Left kidney (tissue), 2 donors: ENCODE measurements around the gene LDAH. TPM values are rescaled to one million over a fixed set of nuclear protein-coding genes. Genes with fewer than 3 reads are reported as not detected.

ENCODE experiments used
- DNase-seq: peaks from one replicate; pipeline ENCODE4 v3.0.0-alpha.2; 2013
- polyA plus RNA-seq: library from polyadenylated mRNA; unstranded; fragments of 120-200 nt; gene quantifications from one replicate; pipeline ENCODE4 v1.2.1, GENCODE V29; 2013; ENCODE audit not compliant: insufficient read length

The LDAH gene
- polyA plus RNA-seq, 1 donor = 36.8 TPM

DNA sequence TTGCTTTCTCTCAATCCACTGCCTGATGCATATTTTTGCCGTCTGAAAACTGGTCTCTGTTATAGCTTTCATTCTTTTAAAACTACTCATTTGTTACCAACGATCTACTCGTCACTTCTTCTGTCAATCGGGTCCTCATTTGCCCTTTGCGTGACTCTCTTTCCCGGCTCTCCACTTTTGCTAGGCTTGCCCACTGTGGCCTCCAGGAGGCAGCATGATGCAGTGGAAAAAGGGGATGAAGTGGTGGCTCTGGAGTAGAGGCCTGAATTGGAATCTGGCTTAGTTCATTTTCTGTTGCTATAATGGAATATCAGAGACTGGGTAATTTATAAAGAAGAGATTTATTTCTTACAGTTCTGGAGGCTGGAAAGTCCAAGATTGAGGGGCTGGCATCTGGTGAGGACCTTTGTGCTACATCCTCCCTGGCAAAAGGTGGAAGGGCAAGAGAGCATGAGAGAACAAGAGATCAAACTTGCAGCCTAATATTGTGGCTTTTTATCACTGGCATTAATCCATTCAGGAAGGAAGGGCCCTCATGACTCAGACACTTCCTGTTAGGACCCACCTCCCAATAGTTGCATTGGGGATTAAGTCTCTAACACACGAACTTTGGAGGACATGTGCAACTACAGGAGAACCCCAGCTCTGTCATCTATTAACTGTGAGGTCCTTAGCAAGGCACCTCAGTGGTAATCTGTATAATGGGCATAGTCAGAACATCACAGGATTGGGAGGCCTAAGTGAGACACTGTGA is 140.6 kb downstream of the LDAH start:
- no peak for DNase-seq

DNA sequence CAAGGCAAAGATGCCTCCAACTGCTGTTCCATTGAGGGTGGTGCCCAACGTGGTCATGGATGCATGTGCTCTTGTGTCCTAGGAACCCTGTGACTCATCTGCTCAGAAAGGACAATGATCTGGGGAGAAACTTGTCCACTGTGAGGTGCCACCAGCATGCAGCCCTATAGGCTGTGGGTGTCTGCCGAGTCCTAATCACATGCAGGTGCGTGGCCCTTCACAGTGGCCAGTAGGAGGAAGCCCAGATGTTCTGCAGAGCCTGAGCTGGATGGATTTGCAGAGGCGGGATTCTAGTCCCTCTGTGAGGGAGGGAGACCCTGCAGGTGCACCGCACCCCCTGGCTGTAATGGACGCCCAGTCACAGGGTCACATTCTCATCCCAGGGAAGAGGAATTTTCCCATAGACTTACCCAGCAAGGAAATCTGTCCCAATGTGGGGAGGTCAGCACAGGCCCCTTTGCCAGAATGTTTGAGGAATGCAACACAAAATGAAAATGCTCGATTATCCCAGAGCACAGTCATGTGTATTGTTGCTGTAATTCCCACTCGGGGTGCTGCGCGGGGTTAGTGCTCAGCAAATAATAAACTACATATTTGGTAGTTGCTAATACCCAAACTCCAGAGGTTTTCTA is 142.0 kb downstream of the LDAH start:
- no peak for DNase-seq

DNA sequence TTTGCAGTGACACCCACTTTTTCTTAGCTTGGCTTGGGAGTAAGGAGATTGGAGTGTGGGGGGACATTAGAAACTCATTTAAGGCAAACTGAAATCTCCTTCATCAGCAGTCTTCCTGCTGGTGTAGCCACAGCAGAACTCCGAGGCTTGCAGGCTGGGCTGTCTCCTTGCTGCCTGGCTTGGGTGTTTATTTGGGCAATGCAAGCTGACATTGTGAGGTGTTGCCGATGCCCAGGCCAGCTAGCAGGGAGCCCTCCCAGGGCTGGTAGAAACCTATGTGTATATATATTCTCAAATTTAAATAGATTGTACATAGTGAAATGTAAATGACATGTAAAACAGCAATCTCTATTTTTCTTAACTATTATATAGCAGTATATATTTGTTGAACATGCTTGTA is 144.1 kb downstream of the LDAH start:
- DNase-seq = no peak

DNA sequence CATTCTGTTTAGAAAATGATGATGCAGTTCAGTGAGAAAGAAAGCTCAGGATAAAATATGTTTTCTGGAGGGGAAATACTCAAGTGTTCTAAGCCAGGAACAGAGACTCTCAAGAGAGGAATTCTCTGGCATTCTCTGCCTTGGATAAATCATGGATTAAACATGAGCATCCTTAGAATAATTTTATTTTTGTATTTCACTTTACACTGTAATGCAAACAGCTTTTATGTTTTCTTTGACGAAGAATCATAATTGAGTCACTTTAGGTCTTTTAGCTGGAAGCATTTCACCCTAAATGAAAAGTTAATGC is 144.9 kb downstream of the LDAH start:
- DNase-seq = no peak

DNA sequence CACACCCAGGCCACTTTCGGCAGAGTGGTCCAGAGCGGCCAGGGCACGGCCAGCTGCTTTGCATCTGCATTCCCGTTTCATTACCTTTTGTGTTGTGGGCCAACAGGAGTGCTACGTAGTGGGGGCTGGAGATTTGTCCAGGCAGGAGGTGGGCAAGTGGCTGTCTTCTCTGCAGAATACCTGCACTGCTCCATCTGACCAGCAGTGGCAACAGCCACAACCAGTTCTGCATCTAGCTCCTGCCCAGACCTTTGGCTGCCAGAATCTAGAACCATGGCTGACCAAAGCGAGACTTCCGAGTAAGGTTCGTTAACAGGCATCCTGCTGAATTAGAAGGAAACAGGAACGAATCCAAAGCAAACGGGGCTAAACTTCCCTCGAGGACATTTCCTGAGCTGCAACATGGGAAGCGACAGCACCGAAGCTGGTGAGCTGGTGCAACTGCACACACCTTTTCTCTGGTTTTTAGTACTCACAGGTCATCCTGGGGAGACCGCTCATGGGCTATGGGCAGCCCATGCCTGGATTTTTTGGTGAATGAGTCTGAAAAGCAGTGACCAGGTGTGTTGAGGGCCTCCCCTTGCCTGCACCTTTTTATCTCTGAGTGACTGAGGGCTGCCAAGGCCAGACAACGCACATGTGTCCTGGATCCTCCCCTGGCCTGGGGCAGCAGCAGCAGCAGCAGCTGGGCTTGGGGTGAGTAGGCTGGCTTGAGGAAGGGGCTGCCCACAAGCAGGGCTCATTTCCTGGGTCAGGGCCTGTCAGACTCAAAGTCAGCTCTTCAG is 145.4 kb downstream of the LDAH start:
- DNase-seq = no peak

DNA sequence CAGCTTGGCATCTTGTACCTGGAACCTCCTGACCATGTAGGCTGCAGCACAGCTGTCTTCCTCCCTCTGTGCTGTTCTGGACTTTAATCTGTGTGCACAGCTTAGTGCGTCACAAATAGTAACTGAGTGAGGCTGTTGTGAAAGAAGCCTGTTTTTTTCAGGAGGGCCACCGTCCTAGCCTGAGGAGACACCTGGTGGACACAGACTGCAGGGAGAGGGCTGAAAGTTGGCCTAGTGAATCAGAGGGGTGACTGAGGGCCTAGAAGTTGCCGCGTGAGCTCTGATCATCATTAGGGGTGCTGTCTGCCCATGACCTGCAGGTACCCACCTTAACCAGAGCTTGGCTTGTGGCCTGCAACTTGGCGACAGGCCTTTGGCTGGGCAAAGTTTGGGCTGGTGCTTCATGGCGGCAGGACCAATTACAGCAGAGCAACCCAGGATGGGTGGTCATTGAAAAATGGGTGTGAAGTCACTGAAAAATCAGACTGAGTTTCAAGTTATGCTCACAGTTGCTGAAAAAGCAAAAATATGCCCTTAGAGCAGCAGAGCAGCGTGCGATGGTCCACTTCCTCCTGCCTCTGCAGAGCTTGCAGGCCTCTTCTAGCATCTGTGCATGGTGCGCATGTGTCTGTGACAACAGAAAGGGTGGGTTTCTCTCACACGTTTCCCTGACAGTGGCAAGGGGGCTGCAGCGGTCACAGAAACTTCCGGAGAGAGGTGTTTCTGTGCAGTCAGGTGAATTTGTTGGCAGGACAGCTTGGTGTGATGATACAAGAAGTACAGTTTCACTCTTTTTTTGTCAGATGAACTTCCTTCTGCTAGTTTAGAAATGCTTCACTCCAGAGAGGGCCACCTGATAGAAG is 146.3 kb downstream of the LDAH start:
- no peak for DNase-seq

DNA sequence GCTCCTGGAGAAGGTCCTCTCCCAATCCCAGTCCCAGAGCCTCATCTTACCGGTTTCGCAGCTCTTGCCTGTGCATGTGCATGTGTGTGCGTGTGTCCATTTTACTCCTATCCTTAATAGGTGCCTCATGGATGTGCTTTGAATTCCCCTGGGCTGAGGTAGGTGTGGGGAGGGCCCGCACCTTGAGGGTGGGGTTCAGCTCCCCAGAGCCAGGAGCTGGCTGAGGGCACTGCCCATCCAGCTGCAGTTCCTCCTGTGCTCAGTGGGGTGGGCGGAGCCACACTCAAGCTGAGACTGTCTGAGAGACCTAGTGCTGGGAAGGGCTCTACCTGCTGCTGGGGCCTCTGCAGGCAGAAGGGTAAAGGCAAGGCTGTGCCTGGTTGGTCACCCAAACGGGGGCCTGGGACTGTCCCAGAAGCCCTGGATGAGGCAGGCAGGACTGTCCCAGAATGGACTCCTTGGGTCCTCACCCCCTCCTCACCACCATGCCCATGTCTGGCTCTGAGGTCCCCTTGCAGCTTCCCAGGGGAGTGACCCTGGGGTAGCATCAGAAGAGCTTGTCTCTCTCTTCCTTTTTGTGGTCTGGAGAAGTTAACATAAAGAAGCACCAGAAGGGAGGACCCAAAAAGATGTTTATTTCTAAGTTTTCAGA is 147.1 kb downstream of the LDAH start:
- no peak for DNase-seq

DNA sequence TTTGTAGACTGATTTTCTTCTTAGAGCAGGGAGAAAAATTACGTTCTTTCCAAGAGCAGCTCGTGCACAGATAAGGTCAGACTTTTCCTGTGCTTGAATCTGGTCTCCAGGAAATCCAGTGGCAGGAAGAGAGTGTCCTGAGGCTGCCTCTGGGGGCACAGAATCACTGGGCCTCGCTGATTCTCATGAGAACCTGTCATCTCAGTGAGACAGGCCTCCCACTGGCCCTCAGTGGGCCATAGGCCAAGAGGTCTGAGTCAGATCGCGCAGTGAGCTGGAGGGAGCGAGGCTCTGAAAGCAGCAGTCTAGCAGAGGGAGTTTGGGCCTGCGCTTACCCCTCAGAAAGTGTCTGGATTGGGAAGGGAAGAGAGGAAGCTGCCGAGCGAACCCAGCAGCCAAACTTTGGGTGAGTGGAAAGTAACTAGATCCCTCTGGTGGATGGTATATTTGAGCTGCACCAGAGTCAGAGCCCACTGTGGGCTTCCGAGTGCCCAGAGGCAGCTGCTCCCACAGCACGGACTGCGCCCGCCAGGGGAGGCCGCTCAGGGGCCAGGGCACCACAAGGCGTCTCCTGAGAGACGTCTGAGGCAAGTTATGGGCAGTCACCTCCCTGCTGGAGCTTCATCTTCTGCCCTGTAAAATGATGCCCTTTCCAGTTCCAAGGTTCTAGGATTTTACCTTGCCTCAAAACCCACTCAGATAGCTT is 147.8 kb downstream of the LDAH start:
- no peak for DNase-seq

DNA sequence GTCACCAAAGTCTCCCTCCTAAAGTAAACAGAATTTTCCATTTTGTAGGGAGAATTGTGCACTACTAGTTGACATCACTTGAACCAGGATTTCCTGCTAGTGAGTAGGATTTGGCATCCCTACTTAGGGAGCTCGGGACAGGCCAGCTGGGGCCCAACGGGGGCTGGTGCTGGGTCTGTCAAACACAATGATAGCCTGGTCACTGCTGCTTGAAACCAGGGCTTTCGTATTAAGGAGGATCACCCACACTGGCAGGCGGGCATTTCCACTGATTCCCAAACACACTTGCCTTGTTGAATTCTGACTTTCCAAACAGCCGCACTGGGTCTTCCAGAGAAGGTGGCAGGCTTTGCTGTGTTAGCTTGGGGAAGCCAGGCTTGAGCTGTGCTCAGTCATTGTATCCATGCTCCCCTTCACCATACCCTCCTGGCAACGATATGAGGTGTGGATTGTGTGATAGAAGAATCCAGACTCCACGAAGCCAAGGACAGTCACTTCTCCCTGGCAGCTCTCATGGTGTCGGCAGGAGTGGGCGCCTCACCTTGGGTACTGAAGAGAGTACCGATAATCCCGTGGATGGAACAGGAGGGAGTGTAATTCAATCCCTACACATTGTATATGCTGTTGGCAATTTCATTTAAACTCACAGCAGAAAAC is 148.5 kb downstream of the LDAH start:
- no peak for DNase-seq

DNA sequence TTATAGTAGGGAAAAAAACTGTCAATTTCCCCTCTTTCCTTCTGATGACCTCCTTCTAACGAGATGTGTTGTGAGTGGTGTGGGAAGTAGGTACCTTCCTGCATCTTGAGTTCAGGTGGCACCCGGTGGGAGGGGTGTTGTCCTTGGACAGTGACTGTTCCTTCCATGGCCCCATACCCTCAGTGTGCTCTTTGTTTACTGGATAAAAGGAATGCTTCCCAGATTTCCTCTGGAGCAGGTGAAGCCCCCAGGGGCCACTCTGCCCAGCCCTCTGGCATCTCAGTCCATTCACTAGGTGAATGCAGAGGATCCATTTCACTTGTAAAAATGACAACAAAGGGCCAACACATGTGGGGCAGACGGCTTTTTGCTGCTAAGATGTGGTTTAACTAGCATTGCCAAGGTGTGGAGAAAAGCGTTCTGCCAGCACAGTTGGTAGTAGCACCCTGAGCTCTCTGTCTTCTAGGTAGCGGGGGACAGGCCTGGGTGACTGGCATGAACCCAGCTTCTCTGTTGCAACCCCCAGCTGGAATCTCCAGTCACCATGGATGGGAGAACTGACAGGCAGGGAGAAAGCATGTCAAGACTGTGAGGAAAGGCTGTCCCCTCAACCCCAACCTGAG is 149.1 kb downstream of the LDAH start:
- no peak for DNase-seq

DNA sequence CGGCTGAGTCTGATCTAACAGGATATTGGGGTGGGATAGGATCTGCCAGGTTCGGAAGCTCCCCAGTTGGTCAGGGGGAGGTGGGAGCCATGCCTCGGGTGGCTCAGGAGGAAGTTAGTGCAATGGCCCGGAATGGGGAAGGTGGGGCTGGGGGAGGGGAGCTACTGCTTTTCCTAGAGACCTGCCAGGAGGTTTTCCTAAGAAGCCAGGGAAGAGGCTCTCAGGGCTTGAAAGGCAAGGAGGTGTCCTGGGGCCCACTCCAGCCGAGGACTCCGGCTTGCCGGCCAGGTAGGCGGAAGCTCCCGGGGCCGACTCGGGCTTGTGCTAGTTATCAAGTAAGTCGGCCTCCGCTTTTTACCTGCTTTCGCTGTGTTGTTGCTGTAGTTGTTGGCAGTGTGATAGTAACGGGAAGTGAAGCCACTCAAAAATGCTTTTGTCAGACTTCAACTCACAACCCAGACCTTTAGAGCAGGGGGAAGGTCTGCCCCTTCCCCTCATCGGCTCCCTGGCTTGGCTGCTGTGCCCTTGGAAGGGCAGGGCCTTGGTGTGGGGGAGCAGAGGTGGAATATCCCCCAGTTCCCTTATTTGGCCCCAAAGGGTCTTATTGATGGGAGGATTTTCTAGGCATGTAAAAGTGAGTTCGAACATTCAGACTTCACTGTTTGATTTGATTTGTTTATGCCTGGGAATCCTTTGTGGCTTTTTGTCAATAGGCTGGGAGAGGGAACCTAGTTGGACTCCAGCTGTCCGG is 150.5 kb downstream of the LDAH start:
- DNase-seq = no peak

DNA sequence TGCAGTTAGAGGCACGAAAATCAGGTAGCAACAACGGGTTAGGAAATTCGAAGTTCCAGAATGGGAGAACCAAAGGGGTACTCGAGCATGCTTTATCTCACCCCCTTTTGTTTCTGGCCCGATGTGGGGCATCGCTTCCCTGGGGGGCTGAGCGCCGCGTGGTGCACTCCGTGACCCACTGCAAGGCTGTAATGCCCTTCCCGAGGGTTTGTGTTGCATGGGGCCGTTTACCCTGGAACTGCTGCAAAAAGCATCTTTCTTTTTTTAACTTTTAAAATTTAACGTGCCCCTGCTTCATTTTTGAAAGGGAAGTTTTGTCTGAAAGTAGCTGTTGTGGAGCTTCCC is 151.2 kb downstream of the LDAH start:
- DNase-seq = no peak

DNA sequence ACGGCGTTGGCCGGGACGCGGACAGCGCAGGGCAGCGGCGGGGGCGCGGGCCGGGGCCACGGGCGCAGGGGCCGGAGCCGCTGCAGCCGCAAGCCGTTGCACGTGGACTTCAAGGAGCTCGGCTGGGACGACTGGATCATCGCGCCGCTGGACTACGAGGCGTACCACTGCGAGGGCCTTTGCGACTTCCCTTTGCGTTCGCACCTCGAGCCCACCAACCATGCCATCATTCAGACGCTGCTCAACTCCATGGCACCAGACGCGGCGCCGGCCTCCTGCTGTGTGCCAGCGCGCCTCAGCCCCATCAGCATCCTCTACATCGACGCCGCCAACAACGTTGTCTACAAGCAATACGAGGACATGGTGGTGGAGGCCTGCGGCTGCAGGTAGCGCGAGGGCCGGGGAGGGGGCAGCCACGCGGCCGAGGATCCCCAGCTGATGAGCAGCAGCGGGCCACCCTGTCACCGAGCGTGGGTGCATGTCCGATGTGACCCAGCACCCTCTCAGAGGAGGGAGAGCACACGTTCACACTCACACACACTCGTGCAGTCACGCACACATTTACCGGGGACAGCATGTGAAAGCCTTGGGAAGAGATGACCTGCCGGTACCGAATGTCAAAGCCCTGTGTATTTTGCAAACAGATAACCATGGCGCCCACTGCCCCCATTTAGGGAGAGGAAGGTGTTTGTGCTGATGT is 151.7 kb downstream of the LDAH start:
- DNase-seq = no peak

DNA sequence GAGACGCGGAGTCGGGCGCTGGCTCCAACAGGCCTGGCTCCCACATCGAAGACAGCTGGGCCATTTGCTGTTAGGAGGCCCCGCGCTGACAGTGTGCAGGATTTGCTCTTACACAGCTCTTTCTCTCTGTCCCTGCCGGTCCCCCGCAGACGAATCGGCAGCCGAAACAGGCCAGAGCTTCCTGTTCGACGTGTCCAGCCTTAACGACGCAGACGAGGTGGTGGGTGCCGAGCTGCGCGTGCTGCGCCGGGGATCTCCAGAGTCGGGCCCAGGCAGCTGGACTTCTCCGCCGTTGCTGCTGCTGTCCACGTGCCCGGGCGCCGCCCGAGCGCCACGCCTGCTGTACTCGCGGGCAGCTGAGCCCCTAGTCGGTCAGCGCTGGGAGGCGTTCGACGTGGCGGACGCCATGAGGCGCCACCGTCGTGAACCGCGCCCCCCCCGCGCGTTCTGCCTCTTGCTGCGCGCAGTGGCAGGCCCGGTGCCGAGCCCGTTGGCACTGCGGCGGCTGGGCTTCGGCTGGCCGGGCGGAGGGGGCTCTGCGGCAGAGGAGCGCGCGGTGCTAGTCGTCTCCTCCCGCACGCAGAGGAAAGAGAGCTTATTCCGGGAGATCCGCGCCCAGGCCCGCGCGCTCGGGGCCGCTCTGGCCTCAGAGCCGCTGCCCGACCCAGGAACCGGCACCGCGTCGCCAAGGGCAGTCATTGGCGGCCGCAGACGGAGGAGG is 152.4 kb downstream of the LDAH start:
- DNase-seq = no peak

DNA sequence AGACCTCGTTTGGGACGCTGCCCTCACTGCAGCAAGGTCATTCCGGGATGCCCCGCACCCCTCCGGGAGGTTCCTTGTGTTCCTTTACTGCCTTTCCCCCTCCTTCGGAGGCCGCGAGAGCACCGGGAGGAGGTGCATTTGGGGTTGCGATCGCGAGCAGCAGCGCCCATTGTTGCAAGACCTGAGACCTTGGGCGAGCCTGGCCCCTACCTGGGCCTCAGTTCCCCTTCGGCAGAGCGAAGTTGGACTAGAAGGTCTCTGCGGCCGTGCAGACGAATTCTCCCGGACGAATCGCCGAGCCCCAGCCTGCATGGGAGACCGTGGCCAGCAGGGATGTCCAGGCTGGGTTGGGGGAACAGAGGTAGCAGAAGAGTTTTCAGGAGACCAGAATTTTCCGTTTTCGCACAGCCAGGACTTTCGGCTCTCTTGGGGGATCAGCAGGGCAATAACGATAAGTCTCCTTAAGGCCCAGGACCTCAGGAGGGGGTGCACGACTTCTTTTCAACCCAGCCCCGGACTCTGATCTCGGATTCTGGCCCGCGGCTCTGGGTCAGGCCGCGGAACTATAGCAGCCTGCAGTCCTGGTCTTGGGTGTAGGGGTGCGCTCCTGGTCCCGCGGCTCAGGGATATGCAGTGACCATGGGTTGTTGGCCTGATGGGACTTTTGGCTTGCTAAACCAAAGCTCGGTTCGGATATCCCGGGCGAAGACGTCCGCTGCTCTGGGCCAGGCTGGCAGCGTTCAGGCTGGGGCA is 153.2 kb downstream of the LDAH start:
- no peak for DNase-seq

DNA sequence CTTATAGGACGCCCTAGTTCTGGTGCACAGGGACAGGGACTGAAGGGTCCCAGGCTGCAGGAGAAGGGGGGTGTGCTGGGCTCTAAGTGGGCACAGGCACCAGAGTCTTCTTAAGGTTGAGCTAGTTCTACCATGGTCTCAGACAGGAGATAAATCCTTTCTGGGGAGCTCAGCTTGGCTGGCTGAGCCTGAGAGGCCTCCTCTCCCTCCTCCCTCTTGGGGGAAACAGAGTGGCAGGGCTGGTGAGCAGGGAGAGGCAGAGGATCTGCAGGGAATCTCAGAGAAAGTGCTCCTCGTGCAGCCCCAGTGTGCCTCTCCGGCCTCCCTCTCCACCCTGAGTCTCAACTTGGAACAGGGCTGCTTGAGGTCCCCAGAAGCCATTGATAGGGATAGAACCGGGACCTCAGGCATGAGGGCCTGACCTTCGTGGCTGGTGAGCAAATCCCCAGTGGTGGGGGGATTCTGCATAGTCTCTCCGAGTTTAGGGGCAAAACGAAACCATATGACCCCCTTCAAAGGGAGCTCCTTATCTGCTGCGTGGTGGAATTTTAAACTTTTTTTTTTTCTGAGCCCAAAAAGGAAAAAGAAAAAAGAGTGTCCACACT is 153.9 kb downstream of the LDAH start:
- DNase-seq = no peak

DNA sequence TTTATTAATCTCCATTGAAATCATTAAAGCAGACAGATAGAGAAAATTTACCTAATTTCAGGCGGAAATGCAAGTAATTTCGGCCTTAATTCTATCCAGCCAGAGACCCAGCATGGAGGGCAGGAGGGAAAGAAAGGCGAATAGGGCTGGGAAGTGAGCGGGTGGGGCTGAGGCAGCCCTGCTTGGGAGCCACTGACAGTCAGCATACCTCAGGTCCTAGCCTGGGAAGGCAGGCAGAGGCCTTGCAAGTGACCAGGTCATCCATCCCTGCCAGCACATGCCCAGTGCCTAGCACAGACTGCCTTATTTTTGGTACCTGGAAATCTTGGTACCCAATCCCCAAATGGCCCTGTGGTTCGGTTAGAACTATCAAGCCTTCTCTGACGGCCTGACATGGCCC is 154.4 kb downstream of the LDAH start:
- no peak for DNase-seq
